Peyer's patch (tissue), 4 donors: Measurements from ENCODE around the gene TLCD3A.

Experiments used
- CTCF ChIP-seq, 6 experiments: fragments of 450-650 bp in 4 of 6; fragments of 200-600 bp in 2 of 6; sonication (generic) in 1 of 6; IDR thresholded peaks; one replicate each; pipeline ENCODE4 v1.5.1; 2017 to 2019; ENCODE audit warnings: antibody characterized with exemption in 6 of 6, mild to moderate bottlenecking in 3 of 6, moderate library complexity in 1 of 6
- POLR2A ChIP-seq, 2 donors: fragments of 450-650 bp; IDR thresholded peaks; one replicate each; pipeline ENCODE4 v1.5.1; 2017; ENCODE audit warnings: antibody characterized with exemption in 2 of 2, mild to moderate bottlenecking in 2 of 2, moderate library complexity in 2 of 2

GRCh38 chr17:688100-688989 is 44.1 kb upstream of the TLCD3A start:
- TF ChIP-seq POLR2A (IDR thresholded peaks at IDR 0.05) (no peak), CTCF (IDR thresholded peaks at IDR 0.05) (peak in 2 of 6 experiments; percentile 14 to 16)
